BE2C (cell line): Measurements from ENCODE around the gene OR1F1.

Experiments
- DNase-seq: peaks from one replicate; pipeline ENCODE4 v3.0.0-alpha.2; 2020
- H3K27me3 ChIP-seq: fragments of 250-450 bp; sonication (Bioruptor Pico); 2 replicates; pipeline ENCODE4 v1.5.1; 2020; ENCODE audit warnings: mild to moderate bottlenecking
- H3K36me3 ChIP-seq: fragments of 250-450 bp; sonication (Bioruptor Pico); 2 replicates; pipeline ENCODE4 v1.5.1; 2020; ENCODE audit warnings: mild to moderate bottlenecking
- H3K4me1 ChIP-seq: fragments of 250-450 bp; sonication (Bioruptor Pico); 2 replicates; pipeline ENCODE4 v1.5.1; 2020
- H3K4me3 ChIP-seq: 2 replicates; pipeline ENCODE4 v1.5.1; 2011; ENCODE audit warnings: low read depth, low read length
- H3K9me3 ChIP-seq: fragments of 250-450 bp; sonication (Bioruptor Pico); 2 replicates; pipeline ENCODE4 v1.5.1; 2020
- CTCF ChIP-seq: IDR thresholded peaks from 2 replicates; pipeline ENCODE4 v1.5.1; 2012; ENCODE audit warnings: mild to moderate bottlenecking, low read depth, low read length

OR1F1 gene

GRCh38 chr16:3171181-3171854, 16.7 kb upstream of the OR1F1 start:
- DNase-seq, result peak; percentile 46
- Histone ChIP-seq H3K4me3 (peak overlapping the region; percentile 55), H3K9me3 (no peaks in the 10 kb centered on the region), H3K36me3 (no peaks in the 10 kb centered on the region), H3K27me3 (peaks cover 30% of the 10 kb centered on the region), H3K4me1 (no peaks in the 10 kb centered on the region)
- no peak for TF ChIP-seq CTCF

- no peaks in the 10 kb centered on the region for H3K9me3 ChIP-seq
- no peak for TF ChIP-seq CTCF
- H3K4me3 ChIP-seq, result peak overlapping the region; percentile 55
- no peaks in the 10 kb centered on the region for H3K36me3 ChIP-seq
- H3K4me1 ChIP-seq, result no peaks in the 10 kb centered on the region
- H3K27me3 ChIP-seq, result peaks cover 30% of the 10 kb centered on the region
- peak; percentile 87 for DNase-seq
Measured at GRCh38 chr16:3171855-3172593, 16.0 kb upstream of the OR1F1 start.

- Histone ChIP-seq H3K9me3 (no peaks in the 10 kb centered on the region), H3K4me1 (no peaks in the 10 kb centered on the region), H3K36me3 (no peaks in the 10 kb centered on the region), H3K27me3 (peaks cover 23% of the 10 kb centered on the region), H3K4me3 (peak overlapping the region; percentile 27; the same call in 1 of the 2 replicates)
- peak; percentile 65 for DNase-seq
- peak; percentile 69 for TF ChIP-seq CTCF
Measured at GRCh38 chr16:3173892-3174617, 13.9 kb upstream of the OR1F1 start.

DNA sequence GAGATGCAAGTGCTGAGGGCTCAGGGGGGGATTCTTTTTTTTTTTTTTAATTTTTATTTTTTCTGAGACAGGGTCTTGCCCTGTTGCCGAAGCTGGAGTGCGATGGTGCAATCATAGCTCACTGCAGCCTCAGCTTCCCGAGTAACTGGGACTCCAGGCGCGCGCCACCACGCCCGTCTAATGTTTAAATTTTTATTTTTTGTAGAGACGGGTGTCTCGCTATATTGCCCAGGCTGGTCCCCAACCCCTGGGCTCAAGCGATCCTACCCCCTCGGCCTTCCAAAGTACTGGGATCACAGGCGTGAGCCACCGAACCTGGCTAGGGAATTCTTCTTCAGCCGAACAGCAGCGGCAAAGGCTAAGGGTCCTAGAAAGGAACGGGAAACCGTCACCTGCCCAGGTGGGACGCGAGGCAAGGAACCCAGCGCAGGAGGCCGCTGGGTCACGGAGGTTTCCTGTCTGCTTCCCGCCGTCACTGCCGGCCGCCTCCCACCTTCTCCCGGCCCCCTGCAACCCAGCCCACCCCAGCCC, 13.3 kb upstream of the OR1F1 start:
- H3K36me3 ChIP-seq, result no peaks in the 10 kb centered on the region
- H3K27me3 ChIP-seq, result peaks cover 27% of the 10 kb centered on the region
- H3K4me1 ChIP-seq, result no peaks in the 10 kb centered on the region
- TF ChIP-seq CTCF, result no peak
- H3K9me3 ChIP-seq, result no peaks in the 10 kb centered on the region
- no peak for DNase-seq
- peak overlapping the region; percentile 60 for H3K4me3 ChIP-seq

GRCh38 chr16:3175157-3176093, 12.6 kb upstream of the OR1F1 start:
- Histone ChIP-seq H3K4me3 (peak overlapping the region; percentile 60), H3K36me3 (no peaks in the 10 kb centered on the region), H3K9me3 (no peaks in the 10 kb centered on the region), H3K27me3 (peaks cover 23% of the 10 kb centered on the region), H3K4me1 (no peaks in the 10 kb centered on the region)
- DNase-seq, result peak; percentile 76
- no peak for TF ChIP-seq CTCF
